GM18526 (cell line): ENCODE data around the gene SPPL2B.

Experiments used
- POLR2A ChIP-seq: IDR thresholded peaks from 3 replicates; pipeline ENCODE4 v1.6.1; 2011; ENCODE audit not compliant: insufficient read length; ENCODE audit errors: extremely low read depth

The SPPL2B gene, protein sequence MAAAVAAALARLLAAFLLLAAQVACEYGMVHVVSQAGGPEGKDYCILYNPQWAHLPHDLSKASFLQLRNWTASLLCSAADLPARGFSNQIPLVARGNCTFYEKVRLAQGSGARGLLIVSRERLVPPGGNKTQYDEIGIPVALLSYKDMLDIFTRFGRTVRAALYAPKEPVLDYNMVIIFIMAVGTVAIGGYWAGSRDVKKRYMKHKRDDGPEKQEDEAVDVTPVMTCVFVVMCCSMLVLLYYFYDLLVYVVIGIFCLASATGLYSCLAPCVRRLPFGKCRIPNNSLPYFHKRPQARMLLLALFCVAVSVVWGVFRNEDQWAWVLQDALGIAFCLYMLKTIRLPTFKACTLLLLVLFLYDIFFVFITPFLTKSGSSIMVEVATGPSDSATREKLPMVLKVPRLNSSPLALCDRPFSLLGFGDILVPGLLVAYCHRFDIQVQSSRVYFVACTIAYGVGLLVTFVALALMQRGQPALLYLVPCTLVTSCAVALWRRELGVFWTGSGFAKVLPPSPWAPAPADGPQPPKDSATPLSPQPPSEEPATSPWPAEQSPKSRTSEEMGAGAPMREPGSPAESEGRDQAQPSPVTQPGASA

DNA sequence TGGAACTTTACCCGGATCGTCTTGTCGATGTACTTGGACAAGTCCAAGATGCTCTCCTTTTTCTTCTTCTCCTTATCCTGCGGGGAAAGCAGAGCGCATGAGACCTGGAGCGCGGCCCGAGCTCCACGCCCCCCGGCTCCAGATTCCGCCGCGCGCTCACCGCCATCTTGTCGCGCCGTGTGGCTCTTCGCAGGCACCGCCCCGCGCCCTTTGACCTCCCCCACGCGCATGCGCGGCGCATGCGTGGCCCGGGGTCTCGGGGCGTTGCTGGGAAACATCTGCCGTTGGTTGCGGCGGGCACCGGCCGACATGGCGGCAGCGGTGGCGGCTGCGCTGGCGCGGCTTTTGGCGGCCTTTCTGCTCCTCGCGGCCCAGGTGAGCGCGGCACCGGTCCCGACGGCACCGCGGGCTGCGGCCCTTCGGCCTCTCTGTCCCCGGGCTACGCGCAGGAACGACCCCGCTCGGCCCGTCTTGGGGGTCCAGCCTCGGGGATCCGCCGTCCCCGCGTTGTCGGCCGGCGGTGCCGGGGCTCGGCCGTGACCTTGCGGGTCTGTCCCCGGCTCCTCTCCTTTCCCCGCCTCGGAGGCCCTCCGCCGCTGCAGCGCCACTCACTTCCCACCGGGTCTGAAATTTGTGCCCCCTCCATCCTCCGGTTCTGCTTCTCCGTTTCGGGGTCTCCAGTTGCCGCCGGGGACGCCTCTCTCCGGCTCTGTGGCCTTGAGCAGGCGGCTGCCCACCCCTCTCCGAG lies at the start of gene SPPL2B, which contains the start of gene LSM7:
Gene SPPL2B, plus strand, starts transcription at position 284 of the 748 bp plus-strand sequence. Its CDS starts 26 bp downstream, at position 310.
Gene LSM7, minus strand, starts transcription at position 186 of the 748 bp plus-strand sequence. Its CDS starts 20 bp downstream, at position 166.
- TF ChIP-seq POLR2A: no peak

DNA sequence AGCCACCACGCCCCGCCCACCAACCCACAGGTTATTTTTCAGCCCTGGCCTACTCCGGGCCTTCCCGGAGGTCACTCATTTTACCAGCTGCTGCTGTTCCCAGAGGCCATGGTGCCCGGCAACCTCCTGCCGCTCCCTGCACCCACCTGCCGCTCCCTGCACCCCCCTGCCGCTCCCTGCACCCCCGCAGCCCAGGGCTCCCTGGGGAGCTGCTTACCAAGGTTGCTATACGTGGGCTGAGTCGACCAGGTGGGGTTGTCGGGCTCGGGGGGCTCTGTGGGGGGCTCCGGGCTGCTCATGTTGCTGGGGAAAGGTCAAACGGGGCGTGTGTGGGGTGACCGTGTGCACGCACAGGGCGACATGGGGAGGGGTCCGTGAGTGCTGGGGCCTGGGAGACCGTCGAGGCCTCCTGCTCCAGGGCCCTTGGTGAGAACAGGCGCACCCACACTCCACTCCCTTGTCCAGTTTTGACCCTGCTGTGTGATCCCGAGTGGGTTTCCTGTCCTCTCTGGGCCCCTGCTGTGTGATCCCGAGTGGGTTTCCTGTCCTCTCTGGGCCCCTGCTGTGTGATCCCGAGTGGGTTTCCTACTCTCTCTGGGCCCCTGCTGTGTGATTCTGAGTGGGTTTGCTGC lies 47.7 kb upstream of the SPPL2B start:
- TF ChIP-seq POLR2A: no peak

DNA sequence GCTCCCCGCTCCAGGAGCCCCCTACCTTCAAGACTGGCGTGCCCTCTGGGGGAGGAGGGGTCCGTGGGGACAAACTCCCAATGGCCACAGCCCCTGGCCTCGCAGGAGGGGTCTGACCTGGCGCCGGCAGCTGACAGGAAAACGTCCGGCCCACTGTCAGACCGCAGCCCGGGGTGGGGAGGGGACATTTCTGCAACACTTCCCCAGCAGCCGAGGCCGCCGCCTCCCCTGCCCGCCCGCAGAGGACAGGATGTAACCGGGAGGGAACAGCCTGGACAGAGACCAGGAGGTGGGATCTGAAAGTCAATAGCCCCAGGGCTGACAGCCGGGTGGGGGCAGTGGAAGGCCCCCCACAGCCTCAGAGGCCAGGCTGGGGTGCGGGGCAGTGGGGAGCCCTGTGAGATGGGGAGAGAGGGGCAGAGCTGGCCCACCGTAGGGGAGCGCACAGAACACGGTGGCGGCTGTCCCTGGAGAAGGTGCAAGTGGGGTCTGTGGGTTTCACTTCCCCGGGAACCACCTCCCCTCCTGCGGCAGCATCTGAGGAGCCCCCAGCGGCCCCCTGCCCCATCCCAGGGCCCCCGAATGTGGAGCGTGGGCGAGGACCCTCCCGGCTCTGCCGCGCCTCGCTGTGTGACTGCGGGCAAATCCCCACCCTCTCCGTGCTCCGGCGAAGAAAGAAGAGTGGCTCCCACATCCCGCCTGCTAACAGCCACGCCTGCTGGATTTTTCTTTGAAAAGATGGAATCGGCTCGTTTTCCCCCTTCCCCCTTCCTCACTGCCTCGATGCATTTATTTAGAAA lies 46.2 kb upstream of the SPPL2B start, which contains the start of gene PEAK3:
Gene PEAK3, minus strand, starts transcription at position 114 of the 800 bp plus-strand sequence. CDS start 1,244 bp downstream, outside the sequence.
- no peak for TF ChIP-seq POLR2A

DNA sequence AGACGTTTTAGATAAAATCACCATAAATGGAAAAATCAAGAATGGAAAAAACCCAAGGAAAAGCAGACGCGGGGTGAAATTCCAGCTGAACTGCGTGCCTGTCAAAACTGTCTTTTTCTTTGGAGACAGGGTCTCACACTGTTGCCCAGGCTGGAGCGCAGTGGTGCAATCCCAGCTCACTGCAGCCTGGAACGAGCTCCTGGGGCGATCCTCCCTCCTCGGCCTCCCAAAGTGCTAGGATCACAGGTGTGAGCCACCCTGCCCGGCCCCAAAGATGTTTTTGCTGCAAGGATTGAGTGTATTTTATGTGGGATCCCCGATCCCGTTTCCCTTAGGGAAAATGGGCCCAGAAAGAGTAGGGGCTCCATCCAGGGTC lies 45.6 kb upstream of the SPPL2B start:
- TF ChIP-seq POLR2A: no peak

DNA sequence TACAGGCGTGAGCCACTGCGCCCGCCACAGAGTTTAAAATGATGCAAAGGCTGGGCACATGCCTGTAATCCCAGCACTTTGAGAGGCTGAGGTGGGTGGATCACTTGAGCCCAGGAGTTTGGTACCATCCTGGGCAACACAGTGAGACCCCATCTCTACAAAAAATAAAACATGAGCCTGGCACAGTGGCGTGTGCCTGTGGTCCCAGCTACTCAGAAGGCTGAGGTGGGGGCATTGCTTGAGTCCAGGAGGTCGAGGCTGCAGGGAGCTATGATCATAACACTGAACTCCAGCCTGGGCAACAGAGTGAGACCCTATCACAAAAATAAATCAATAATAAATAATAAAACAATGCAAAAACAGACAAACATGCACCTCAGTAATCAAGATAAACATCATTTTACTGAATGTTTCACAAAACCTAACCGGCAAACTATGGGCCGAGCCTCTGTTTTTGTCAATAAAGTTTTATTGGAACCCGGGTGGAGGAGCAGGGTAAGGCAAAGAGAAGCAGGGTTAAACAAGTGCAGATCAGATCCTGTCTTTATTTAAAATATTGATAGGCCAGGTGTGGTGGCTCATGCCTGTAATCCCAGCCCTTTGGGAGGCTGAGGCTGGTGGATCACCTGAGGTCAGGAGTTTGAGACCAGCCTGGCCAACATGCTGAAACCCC lies 44.5 kb upstream of the SPPL2B start:
- no peak for TF ChIP-seq POLR2A

DNA sequence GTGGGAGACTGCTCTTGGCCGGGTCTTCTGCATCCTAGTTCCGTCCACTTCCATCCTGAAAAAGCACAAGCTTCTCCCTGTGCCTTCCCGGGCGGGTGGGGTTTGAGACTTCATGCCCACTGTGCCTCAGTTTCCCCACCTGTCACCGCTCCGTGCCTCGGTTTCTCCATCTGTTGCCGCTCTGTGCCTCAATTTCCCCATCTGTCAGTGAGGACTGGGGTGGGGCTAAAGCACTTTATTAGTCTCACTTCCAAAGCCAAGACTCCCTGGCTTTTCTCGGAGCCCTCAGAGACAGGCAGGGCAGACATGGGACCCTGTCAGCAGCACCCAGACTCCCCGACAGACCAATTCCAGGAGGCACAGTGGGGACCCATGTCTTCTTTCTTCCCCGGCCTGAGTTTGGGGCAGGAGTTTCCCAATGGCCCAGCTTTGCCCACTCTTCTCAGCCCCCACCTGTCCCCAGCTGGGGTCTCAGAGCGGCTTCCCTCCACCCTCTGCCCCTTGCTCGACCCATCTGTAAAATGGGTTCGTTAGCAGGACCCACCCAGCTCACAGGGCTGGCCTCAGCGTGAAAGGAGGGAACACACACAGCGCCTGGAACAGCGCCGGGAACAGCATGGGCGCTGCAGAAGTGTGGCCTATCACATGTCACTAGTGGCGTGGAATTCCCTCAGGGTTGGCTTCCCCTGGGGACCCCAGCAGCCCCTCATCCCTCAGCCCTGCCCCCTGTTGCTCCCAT lies 41.9 kb upstream of the SPPL2B start:
- TF ChIP-seq POLR2A: no peak

DNA sequence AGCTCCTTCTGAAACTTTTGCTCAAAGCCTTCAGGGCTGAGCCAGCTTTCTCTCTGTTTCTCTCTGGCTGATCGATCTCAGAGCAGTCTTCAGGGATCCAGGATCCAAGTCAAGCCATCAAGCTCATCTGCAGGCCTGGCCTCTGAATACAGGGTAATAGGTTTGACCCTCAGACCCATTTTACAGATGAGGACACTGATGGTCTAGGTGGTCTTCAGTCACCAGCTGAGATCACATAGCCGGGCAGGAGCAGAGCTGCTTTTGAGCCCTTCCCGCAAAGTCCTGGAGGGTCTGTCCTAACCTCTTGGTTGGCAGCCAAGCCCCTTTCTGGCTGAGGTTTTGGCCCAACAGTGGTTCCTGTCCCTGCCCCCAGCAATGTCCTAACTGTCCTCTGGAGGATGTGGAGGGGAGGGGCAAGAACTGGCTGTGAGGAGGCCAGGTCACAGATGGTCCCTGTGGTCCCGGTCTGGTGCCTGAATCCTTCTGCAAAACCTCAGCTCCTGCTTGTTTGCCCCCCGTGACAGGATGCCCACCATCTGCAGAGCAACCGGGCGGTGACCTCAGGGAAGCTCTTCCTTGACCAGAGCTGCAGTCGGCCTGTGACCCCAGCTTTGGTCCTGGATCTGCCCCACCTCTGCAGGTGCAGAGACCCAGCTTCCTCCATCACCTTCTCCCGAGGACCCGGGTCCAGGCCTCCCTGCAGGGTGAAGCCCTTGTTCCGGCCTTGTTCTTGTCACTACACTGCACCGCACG lies 40.7 kb upstream of the SPPL2B start:
- TF ChIP-seq POLR2A: no peak

DNA sequence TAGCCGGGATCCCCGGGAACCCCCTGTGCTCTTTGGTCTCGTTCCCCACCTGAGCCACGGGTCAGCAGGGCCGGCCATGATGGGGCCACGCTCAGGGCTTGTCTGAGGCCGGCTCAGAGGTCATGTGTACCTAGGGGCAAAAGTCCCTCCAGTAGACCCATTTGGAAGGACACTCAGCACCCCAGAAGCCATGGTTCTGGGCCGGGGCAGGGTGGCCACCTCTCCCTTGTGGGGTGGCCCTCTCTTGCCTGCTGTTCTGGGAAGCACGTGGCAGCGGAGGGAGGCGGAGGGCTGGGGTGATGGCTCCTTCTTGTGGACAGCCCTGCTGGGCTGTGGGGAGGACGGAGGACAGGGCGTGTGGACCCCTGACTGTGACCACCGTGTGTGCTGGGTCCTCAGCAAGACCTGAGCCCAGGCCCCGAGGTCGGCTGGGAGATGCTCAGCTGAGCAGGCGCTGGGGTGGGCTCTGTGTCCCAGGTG lies 40.1 kb upstream of the SPPL2B start:
- TF ChIP-seq POLR2A: no peak

DNA sequence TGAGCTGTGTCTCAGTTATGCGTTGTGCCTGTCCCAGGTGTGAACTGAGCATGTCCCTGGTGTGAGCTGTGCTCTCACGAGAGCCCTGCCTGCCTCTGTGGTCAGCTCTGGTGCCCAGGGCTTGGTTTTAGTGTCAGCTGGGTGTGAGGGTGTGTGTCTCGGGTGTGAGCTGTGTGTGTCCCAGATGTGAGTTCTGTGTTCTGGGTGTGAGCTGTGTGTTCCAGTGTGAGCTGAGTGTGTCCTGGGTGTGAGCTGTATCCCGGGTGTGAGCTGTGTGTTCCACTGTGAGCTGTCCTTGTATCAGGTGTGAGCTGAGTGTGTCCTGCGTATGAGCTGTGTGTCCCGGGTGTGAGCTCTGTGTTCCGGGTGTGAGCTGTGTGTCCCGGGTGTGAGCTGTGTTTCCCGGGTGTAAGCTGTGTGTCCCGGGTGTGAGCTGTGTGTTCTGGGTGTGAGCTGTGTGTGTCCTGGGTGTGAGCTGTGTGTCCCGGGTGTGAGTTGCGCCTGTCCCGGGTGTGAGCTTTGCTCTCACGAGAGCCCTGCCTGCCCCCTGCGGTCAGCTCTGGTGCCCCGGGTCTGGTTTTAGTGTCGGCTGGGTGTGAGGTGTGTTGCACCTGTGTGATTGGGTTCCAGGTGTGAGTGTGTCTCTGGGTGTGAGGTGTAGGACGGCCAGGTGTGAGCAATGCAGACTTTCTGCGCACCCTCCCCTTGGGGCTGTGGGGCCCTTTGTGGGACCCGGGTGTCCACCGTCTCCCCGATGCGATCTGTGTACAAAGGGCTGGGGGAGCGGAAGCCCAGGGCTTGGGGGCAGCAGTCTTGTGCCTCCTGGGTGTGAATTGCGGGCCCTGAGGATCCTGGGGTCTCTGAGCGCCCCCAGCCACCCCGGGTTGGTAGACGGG lies 39.4 kb upstream of the SPPL2B start:
- TF ChIP-seq POLR2A: no peak

DNA sequence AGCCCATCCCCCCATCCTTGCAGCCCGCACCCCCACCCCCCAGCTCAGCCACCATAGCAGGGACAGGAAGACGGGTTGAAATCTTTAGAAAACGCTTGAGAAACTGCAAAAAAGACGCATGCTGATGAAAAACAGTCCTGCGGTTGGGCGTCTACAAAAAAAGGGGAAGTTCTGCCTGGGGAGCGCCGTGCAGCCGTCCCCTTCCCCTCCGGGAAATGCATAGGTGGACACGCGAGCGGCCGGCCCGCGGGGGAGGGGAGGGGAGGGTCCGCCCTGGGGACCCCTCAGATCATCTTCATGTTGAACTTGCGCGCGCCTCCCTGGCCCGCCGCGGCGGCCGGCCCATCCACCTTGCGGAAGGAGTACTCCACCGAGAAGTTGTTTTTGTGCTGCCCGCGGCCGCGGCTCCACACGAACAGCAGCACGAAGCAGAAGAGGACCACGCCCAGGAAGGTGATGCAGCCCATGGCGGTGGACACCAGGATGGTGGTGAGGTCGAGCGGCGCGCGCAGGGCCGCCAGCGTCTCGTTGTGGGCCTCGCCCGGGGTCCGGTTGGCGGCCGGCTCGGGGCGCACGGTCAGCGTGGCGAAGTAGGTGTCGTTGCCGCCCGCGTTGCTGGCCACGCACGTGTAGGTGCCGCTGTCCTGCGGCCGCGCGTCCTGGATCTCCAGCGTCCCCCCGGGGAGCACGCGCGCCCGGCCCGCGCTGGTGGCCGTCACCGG lies 38.6 kb upstream of the SPPL2B start:
- TF ChIP-seq POLR2A: no peak
